GM21528 (cell line): ENCODE results near the gene CYP19A1.

Experiments used
- ATAC-seq: cut with Tn5 transposase; IDR thresholded peaks from one replicate; pipeline ENCODE4 v1.9.1; 2021; ENCODE audit warnings: mild to moderate bottlenecking, moderate library complexity; ENCODE audit not compliant: unreplicated experiment, low FRiP score

The CYP19A1 gene

DNA sequence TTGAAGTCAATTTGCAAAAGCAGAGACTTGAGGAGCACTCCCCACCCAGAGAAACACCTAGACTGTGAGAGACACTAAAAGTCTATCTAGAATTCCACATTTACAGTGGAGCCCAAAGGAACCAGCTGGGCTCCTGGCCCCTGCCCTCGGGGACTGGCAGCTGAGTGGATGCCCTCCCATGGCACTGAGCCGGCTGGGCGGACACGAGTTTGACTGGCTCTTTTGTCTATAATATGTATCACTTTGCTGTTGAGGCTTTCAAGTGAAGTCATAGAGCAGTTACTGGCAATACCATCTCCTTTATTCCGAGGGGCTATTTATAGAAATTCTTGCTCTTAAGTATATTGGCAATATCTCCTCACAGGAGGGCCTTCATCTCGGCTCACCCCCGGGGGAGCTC is 177.9 kb downstream of the CYP19A1 start:
- no peak for ATAC-seq
